Choroid plexus epithelial cell (primary cell): ENCODE data around the gene CACNG8.

Experiments used
- DNase-seq: peaks from one replicate; pipeline ENCODE4 v3.0.0-alpha.2; 2010; ENCODE audit warnings: low read depth
- H3K4me3 ChIP-seq: 2 replicates; pipeline ENCODE4 v1.5.1; 2011; ENCODE audit warnings: low read depth, mild to moderate bottlenecking, control low read depth, low read length, moderate library complexity
- TF ChIP-seq, protein P1 (sequence below): conservative IDR thresholded peaks from 2 replicates; pipeline ENCODE4 v1.5.1; 2011; ENCODE audit warnings: low read depth, mild to moderate bottlenecking, control low read depth, inconsistent platforms, low read length, moderate library complexity

The CACNG8 gene

DNA sequence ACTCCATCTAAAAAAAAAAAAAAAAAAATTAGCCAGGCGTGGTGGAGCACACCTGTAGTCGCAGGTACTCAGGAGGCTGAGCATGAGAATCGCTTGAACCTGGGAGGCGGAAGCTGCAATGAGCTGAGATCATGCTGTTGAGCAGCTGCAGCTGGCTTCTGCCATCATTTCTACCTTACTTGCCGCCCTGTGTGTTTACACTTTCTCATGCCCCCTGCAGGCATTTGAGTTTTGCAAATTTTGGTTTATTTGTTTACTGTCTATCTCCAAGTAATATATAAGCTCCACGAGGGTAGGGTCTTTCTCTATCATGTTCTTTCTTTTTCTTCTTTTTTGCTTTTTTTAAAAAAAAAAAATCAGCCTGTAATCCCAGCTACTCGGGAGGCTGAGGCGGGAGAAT, 46.7 kb downstream of the CACNG8 start:
- no peak for DNase-seq
- TF ChIP-seq, protein P1, sequence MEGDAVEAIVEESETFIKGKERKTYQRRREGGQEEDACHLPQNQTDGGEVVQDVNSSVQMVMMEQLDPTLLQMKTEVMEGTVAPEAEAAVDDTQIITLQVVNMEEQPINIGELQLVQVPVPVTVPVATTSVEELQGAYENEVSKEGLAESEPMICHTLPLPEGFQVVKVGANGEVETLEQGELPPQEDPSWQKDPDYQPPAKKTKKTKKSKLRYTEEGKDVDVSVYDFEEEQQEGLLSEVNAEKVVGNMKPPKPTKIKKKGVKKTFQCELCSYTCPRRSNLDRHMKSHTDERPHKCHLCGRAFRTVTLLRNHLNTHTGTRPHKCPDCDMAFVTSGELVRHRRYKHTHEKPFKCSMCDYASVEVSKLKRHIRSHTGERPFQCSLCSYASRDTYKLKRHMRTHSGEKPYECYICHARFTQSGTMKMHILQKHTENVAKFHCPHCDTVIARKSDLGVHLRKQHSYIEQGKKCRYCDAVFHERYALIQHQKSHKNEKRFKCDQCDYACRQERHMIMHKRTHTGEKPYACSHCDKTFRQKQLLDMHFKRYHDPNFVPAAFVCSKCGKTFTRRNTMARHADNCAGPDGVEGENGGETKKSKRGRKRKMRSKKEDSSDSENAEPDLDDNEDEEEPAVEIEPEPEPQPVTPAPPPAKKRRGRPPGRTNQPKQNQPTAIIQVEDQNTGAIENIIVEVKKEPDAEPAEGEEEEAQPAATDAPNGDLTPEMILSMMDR, result peak; percentile 11
- H3K4me3 ChIP-seq, result no peak overlapping the region

DNA sequence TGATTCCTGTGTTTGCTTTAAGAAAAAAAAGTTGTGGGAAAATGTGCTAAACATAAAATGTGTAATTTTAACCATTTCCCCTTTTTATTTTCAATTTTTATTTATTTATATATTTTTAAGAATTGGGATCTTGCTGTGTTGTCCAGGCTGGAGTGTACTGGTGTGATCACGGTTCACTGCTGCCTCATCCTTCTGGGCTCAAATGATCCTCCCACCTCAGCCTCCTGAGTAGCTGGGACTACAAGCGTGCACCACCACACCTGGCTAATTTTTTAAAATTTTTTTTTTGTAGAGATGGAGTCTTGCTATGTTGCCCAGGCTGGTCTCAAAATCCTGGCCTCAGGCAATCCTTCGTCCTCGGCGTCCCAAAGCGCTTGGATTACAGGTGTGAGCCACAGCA, 47.7 kb downstream of the CACNG8 start:
- no peak overlapping the region for H3K4me3 ChIP-seq
- no peak for DNase-seq
- TF ChIP-seq, protein P1, result no peak

DNA sequence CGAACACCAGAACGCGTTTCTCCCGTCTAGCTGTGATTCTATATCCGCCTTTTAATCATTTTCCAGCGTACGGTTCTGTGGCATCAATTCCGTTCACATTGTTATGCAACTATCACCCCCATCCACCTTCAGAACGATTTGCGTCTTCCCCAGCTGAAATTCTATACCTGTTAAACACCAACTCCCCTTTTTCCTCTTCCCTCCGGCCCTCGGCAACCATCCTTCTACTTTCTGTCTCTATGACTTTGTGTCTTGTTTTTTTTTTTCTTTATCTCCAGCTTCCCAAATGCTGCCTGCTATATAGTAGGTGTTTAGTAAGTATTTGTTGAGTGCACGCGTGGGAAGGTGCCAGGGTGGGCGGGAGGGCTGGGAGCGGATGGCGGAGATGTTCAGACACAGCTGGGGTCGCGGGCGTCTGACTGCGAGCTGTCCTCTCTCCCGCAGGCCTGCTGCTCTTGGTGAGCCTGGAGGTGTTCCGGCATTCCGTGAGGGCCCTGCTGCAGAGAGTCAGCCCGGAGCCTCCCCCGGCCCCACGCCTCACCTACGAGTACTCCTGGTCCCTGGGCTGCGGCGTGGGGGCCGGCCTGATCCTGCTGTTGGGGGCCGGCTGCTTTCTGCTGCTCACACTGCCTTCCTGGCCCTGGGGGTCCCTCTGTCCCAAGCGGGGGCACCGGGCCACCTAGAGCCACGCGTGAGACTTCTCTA, 48.9 kb downstream of the CACNG8 start:
- TF ChIP-seq, protein P1, result no peak
- no peak for DNase-seq
- no peak overlapping the region for H3K4me3 ChIP-seq

DNA sequence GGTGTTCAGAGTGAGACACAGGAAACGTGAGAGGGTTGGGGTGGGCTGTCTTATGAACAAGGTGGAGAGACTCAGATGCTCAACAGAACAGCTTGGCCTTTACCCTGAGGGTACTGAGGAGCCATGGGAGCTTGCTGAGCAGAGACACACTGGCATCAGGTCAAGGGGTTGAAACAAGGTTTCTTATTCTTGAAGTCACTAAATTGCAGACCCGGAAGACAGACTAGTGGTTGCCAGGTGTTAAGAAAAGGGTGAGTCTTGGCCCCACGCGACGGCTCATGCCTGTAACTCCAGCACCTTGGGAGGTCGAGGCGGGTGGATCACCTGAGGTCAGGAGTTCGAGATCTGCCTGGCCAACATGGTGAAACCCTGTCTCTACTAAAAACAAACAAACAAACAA, 51.1 kb downstream of the CACNG8 start:
- H3K4me3 ChIP-seq, result no peak overlapping the region
- TF ChIP-seq, protein P1, result no peak
- DNase-seq, result no peak

DNA sequence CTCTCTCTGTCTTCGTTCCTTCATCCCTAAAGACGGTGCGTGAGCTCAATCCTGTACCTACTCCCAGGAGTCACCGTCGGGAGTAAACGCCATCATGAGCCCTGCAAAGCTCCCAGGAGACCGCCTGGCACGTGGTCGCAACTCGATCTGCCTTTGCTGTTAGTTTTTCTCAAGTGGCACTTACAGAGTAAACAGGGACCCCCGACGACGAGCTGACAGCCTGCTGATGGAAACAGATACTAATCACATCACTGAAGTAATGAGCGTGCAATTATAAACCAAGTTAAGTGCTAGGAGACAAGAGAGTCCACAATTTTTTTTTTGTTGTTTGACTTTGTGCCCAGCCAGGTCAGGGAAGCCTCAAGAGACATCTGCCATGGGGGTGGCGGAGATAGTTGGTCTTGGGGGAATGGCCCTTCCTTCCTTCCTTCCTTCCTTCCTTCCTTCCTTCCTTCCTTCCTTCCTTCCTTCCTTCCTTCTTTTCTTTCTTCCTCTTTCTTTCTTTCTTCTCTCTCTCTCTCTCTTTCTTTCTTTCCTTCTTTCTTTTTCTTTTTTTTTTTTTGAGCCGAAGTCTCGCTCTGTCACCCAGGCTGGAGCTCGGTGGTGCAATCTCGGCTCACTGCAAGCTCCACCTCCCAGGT, 52.3 kb downstream of the CACNG8 start:
- DNase-seq, result no peak
- no peak overlapping the region for H3K4me3 ChIP-seq
- TF ChIP-seq, protein P1, result no peak

DNA sequence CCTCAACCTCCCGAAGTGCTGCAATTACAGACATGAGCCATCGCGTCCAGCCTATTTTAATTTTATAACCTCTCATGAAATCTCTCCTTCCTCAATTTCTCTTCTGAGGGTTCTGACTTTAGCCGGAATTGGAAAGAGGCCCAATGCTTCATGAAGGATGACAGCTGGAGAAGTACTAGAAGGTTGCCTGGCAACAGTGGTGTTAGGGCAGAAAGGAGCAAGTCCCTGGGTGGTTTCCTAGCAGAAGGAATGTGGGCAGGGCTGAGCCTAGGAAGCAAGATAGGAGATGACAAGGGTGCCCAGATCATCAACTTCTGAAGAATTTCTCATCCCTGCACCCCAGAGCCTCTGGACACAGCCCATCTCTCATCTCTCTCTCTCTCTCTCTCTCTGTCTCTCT, 54.5 kb downstream of the CACNG8 start:
- DNase-seq, result peak; percentile 89
- TF ChIP-seq, protein P1, result no peak
- H3K4me3 ChIP-seq, result no peak overlapping the region

DNA sequence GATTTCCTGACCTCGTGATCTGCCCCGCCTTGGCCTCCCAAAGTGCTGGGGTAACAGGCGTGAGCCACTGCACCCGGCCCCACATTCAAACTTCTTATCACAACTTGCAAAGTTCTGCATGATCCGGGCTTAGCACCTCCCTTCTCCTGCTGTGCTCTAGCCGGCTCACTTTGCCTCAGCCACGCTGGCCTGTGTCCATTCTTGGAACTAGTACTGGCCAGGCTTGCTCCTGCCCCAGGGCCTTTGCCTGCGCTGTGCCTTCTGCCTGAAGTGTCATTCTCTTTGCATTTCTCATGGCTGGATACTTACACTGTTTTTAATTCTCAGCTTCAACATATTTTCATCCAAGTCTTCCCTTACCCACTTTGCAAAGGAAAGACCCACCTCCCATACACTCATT, 58.6 kb downstream of the CACNG8 start:
- no peak overlapping the region for H3K4me3 ChIP-seq
- TF ChIP-seq, protein P1, result no peak
- no peak for DNase-seq
